Astrocyte (in vitro differentiated cells and primary cell): Measurements from ENCODE around the gene PIGZ. TPM values are rescaled to one million over a fixed set of nuclear protein-coding genes. Genes with fewer than 3 reads are reported as not detected.

ENCODE experiments used
- DNase-seq: peaks from one replicate; pipeline ENCODE4 v3.0.0-alpha.2; 2010; ENCODE audit warnings: low read depth
- FAIRE-seq: peaks from 2 replicates; lab custom pipeline; 2011; peaks lifted over from hg19 to GRCh38; lab: Jason Lieb, UNC
- H2AFZ ChIP-seq: 2 replicates; pipeline ENCODE4 v1.6.0; 2012; ENCODE audit warnings: low read depth, low read length, inconsistent platforms
- H3K27ac ChIP-seq: 2 replicates; pipeline ENCODE4 v1.5.1; 2011; ENCODE audit warnings: low read depth, low read length, inconsistent platforms
- H3K27me3 ChIP-seq: 2 replicates; pipeline ENCODE4 v1.6.0; 2011; ENCODE audit warnings: low read length, inconsistent platforms; ENCODE audit not compliant: insufficient read depth
- H3K36me3 ChIP-seq: 2 replicates; pipeline ENCODE4 v1.5.1; 2011; ENCODE audit warnings: low read length, inconsistent platforms; ENCODE audit not compliant: insufficient read depth
- H3K4me1 ChIP-seq: 2 replicates; pipeline ENCODE4 v1.5.1; 2011; ENCODE audit warnings: low read length, inconsistent platforms; ENCODE audit not compliant: insufficient read depth
- H3K4me2 ChIP-seq: 2 replicates; pipeline ENCODE4 v1.6.0; 2012; ENCODE audit warnings: low read length, inconsistent platforms
- H3K4me3 ChIP-seq: 2 replicates; pipeline ENCODE4 v1.5.1; 2011; ENCODE audit warnings: low read depth, mild to moderate bottlenecking, low read length, inconsistent platforms; ENCODE audit not compliant: insufficient read depth
- H3K79me2 ChIP-seq: 2 replicates; pipeline ENCODE4 v1.6.0; 2012; ENCODE audit warnings: mild to moderate bottlenecking, low read length, inconsistent platforms; ENCODE audit not compliant: insufficient read depth
- H3K9ac ChIP-seq: 2 replicates; pipeline ENCODE4 v1.6.0; 2012; ENCODE audit warnings: mild to moderate bottlenecking, low read length, inconsistent platforms
- H3K9me3 ChIP-seq: 2 replicates; pipeline ENCODE4 v1.5.1; 2012; ENCODE audit warnings: low read depth, mild to moderate bottlenecking, low read length, inconsistent platforms; ENCODE audit not compliant: insufficient read depth
- H4K20me1 ChIP-seq: 2 replicates; pipeline ENCODE4 v1.6.0; 2012; ENCODE audit warnings: low read length, inconsistent platforms; ENCODE audit not compliant: insufficient read depth
- H3K27ac Mint-ChIP-seq: one replicate; pipeline ENCODE4 v1.8.0; 2021; ENCODE audit warnings: mild to moderate bottlenecking, mixed read lengths; ENCODE audit not compliant: unreplicated experiment
- H3K27me3 Mint-ChIP-seq: one replicate; pipeline ENCODE4 v1.8.0; 2021; ENCODE audit warnings: low read depth, mixed read lengths; ENCODE audit not compliant: unreplicated experiment
- H3K36me3 Mint-ChIP-seq: one replicate; pipeline ENCODE4 v1.8.0; 2021; ENCODE audit warnings: low read depth, mixed read lengths; ENCODE audit not compliant: unreplicated experiment
- H3K4me1 Mint-ChIP-seq: one replicate; pipeline ENCODE4 v1.8.0; 2021; ENCODE audit warnings: low read depth, mixed read lengths; ENCODE audit not compliant: unreplicated experiment
- H3K4me3 Mint-ChIP-seq: one replicate; pipeline ENCODE4 v1.8.0; 2021; ENCODE audit warnings: mild to moderate bottlenecking, moderate library complexity, mixed read lengths; ENCODE audit not compliant: unreplicated experiment
- H3K9me3 Mint-ChIP-seq: one replicate; pipeline ENCODE4 v1.8.0; 2021; ENCODE audit warnings: mild to moderate bottlenecking, mixed read lengths; ENCODE audit not compliant: unreplicated experiment
- EZH2 ChIP-seq: IDR thresholded peaks from 2 replicates; pipeline ENCODE4 v1.6.1; 2012; ENCODE audit warnings: mild to moderate bottlenecking, low read length, inconsistent platforms; ENCODE audit not compliant: insufficient read depth
- total RNA-seq: library from RNA; stranded (reverse); gene quantifications from 2 replicates; pipeline ENCODE4 v1.2.1, GENCODE V29; 2021
- TF ChIP-seq, protein P1 (sequence below): IDR thresholded peaks from 2 replicates; pipeline ENCODE4 v1.5.1; 2011; ENCODE audit warnings: low read depth, mild to moderate bottlenecking, inconsistent platforms, low read length, moderate library complexity; ENCODE audit not compliant: insufficient read depth

The PIGZ gene
- total RNA-seq, 1 donor from 2014 or later = 0.54 TPM

DNA sequence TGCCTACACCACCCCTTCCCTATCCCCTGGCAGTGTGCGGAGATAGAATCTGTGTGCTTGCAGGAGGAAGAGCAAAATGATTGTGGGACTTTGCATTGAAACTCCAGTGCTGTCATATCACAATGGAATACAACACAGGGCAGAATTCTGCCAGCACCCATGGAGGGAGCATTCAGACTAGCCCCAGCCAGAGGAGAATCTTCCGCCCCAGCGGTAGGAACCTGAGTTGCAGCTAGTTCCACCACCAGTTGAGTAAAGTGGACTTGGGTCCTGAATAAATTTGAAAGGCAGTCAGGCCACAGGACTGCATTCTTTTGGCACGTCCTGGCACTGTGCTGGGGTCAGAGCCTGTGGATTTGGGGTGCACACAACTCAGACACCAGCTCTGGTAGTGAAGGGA is 53.8 kb downstream of the PIGZ start:
- no peaks in the 10 kb centered on the region for H3K4me1 Mint-ChIP-seq
- H3K9me3 Mint-ChIP-seq = peaks cover 5% of the 10 kb centered on the region
- H3K4me2 ChIP-seq = no peak overlapping the region
- peaks cover 27% of the 10 kb centered on the region for H3K36me3 Mint-ChIP-seq
- H3K4me3 ChIP-seq = no peak overlapping the region
- H4K20me1 ChIP-seq = no peaks in the 10 kb centered on the region
- no peaks in the 10 kb centered on the region for H3K79me2 ChIP-seq
- no peak overlapping the region for H3K9ac ChIP-seq
- FAIRE-seq (no peak), DNase-seq (no peak)
- no peak overlapping the region for H3K4me3 Mint-ChIP-seq
- no peaks in the 10 kb centered on the region for H3K27me3 Mint-ChIP-seq
- H3K36me3 ChIP-seq = peaks cover 7% of the 10 kb centered on the region
- H3K27me3 ChIP-seq = no peaks in the 10 kb centered on the region
- no peak overlapping the region for H3K27ac ChIP-seq
- no peak overlapping the region for H2AFZ ChIP-seq
- no peaks in the 10 kb centered on the region for H3K4me1 ChIP-seq
- no peaks in the 10 kb centered on the region for H3K9me3 ChIP-seq
- no peak for TF ChIP-seq EZH2
- TF ChIP-seq, protein P1, sequence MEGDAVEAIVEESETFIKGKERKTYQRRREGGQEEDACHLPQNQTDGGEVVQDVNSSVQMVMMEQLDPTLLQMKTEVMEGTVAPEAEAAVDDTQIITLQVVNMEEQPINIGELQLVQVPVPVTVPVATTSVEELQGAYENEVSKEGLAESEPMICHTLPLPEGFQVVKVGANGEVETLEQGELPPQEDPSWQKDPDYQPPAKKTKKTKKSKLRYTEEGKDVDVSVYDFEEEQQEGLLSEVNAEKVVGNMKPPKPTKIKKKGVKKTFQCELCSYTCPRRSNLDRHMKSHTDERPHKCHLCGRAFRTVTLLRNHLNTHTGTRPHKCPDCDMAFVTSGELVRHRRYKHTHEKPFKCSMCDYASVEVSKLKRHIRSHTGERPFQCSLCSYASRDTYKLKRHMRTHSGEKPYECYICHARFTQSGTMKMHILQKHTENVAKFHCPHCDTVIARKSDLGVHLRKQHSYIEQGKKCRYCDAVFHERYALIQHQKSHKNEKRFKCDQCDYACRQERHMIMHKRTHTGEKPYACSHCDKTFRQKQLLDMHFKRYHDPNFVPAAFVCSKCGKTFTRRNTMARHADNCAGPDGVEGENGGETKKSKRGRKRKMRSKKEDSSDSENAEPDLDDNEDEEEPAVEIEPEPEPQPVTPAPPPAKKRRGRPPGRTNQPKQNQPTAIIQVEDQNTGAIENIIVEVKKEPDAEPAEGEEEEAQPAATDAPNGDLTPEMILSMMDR = no peak
- no peak overlapping the region for H3K27ac Mint-ChIP-seq

- Histone ChIP-seq H3K27me3 (no peaks in the 10 kb centered on the region), H3K79me2 (peaks cover 4% of the 10 kb centered on the region), H3K27ac (no peak overlapping the region), H4K20me1 (no peaks in the 10 kb centered on the region), H3K9ac (no peak overlapping the region), H3K4me1 (no peaks in the 10 kb centered on the region), H3K9me3 (no peaks in the 10 kb centered on the region), H2AFZ (no peak overlapping the region), H3K4me3 (no peak overlapping the region), H3K36me3 (peaks cover 51% of the 10 kb centered on the region), H3K4me2 (no peak overlapping the region)
- FAIRE-seq (no peak), DNase-seq (no peak)
- Mint-ChIP-seq H3K4me3 (no peak overlapping the region), H3K9me3 (no peaks in the 10 kb centered on the region), H3K27ac (no peak overlapping the region), H3K36me3 (peaks cover 25% of the 10 kb centered on the region), H3K4me1 (no peaks in the 10 kb centered on the region), H3K27me3 (no peaks in the 10 kb centered on the region)
- TF ChIP-seq, protein P1 = no peak
- TF ChIP-seq EZH2 = no peak
These were observed 64.9 kb downstream of the PIGZ start for GRCh38 chr3:196903740-196904139.

- no peaks in the 10 kb centered on the region for H3K9me3 ChIP-seq
- FAIRE-seq (no peak), DNase-seq (no peak)
- H3K27ac ChIP-seq = no peak overlapping the region
- Mint-ChIP-seq H3K4me1 (no peaks in the 10 kb centered on the region), H3K27ac (no peak overlapping the region), H3K36me3 (peaks cover 25% of the 10 kb centered on the region), H3K9me3 (no peaks in the 10 kb centered on the region), H3K4me3 (no peak overlapping the region), H3K27me3 (no peaks in the 10 kb centered on the region)
- TF ChIP-seq, protein P1 = no peak
- TF ChIP-seq EZH2 = no peak
- H3K27me3 ChIP-seq = no peaks in the 10 kb centered on the region
- H3K36me3 ChIP-seq = peaks cover 48% of the 10 kb centered on the region
- H3K79me2 ChIP-seq = peaks cover 12% of the 10 kb centered on the region
- H3K4me3 ChIP-seq = no peak overlapping the region
- no peaks in the 10 kb centered on the region for H3K4me1 ChIP-seq
- H2AFZ ChIP-seq = no peak overlapping the region
- no peak overlapping the region for H3K4me2 ChIP-seq
- no peak overlapping the region for H3K9ac ChIP-seq
- H4K20me1 ChIP-seq = peaks cover 3% of the 10 kb centered on the region
These were observed 66.3 kb downstream of the PIGZ start for GRCh38 chr3:196902296-196902695.
